ENCODE data around the gene INKA1.

The INKA1 gene

DNA sequence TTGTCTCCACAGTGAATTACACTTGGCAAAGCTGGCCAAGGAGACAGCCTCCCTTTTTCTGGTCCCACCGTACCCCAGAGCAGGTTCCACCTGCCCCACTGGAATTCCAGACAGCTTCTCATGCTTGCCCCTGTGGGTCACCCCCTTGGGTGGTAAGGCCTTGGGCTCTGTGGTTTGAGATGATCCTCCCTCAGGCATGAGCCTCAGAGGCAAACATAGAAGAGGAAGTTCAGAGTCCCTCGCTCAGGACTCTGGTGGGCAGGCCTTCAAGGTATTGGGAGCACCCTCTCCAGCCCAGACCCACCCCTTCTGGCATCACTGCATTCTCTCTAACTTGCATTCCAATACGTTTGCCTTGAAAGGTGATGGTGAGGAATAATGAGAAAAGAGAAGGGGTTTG, 28.3 kb downstream of the INKA1 start:
- Histone ChIP-seq H3K36me3 (ENCODE audit: control insufficient read depth, insufficient read depth, low read length) (peaks cover 44% of the 10 kb centered on the region), H3K4me1 (ENCODE audit: control insufficient read depth, insufficient read depth, low read length) (no peaks in the 10 kb centered on the region), H3K9ac (ENCODE audit: low read depth, low read length) (no peak overlapping the region), H3K9me3 (ENCODE audit: control insufficient read depth, insufficient read depth, low read length) (no peaks in the 10 kb centered on the region), H3K27me3 (ENCODE audit: control insufficient read depth, insufficient read depth, low read length) (no peaks in the 10 kb centered on the region), H3K4me3 (ENCODE audit: low read depth, low read length) (no peak overlapping the region)

DNA sequence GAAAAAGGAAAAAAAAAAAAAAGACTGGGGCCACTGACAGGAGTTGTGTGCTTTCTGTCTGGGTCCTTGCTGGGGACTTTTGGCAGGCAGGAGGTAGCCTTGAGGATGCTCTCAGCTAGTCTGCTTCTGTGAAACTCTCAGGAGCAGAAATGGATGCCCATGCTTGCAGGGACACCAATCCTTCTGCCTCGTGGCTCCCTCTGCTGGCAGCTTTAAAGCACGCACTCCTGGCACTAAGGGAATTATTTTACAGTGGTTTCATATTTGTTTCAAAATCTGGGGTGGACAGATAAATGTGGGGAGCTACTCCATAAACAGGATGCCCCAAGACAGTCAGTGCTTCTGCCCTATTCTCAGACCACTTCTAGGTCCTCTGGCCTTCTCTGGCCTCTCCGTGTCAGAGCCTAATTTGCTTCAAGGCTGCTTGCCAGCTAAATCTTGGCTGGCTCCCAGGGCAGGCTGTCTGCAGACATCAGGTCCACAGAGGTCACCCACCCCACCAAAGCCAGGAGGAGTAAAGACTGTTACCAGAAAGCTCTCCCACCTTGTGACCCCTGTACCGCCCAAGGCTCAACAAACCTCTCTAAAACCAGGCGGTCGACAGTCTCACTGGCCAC, 36.2 kb downstream of the INKA1 start:
- no peaks in the 10 kb centered on the region for H3K27me3 ChIP-seq (ENCODE audit: control insufficient read depth, insufficient read depth, low read length)
- H3K9ac ChIP-seq (ENCODE audit: low read depth, low read length) = no peak overlapping the region
- H3K4me3 ChIP-seq (ENCODE audit: low read depth, low read length) = no peak overlapping the region
- no peaks in the 10 kb centered on the region for H3K9me3 ChIP-seq (ENCODE audit: control insufficient read depth, insufficient read depth, low read length)
- no peaks in the 10 kb centered on the region for H3K4me1 ChIP-seq (ENCODE audit: control insufficient read depth, insufficient read depth, low read length)
- H3K36me3 ChIP-seq (ENCODE audit: control insufficient read depth, insufficient read depth, low read length) = peaks cover 41% of the 10 kb centered on the region

DNA sequence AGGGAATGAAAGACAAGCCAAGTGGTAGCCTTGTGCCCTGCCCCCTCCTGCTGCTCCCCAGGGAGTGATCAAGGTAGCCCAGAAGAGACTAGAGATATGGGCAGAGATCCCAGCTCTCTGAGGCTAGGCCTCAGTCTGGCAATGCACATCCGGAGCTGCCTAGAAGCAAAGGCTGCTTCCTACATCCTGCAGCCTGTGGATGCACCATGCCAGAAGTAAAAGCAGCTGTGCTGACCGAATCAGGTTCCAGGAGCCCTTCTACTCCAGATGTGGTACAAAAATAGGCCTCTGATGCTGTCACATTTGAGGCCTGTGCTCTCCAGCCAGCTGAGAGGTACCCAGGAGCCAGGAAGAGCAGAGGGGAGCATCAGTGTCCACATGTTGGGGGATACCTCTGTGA, 37.3 kb downstream of the INKA1 start:
- peaks cover 37% of the 10 kb centered on the region for H3K36me3 ChIP-seq (ENCODE audit: control insufficient read depth, insufficient read depth, low read length)
- H3K4me3 ChIP-seq (ENCODE audit: low read depth, low read length) = no peak overlapping the region
- H3K9ac ChIP-seq (ENCODE audit: low read depth, low read length) = no peak overlapping the region

DNA sequence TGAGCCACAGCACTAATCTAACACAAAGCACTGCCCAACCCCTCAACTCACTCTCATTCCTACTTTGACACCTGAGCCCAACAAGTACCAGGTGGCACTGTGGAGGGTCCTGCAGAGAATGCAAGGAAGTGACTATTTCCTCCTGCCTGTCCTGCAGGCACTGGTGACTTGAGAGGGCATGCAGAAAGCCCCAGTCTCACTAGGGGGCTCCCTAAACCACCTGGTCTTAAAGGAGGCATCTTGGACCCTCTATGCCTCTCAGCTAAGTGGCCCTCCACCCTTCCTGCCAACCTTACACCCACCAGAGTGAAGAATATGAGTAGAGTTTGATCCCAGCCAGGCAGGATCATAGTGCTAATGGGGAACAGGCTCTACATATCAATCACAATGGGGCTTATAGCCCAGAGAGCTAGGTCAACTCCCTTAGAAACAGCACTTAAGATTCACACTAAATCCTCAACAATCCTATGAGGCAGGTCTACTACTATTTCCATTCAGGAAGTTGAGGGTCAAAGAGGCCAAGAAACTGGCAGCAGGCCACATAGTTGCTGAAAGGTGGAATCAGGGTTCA, 38.1 kb downstream of the INKA1 start:
- Histone ChIP-seq H3K4me3 (ENCODE audit: low read depth, low read length) (no peak overlapping the region), H3K9me3 (ENCODE audit: control insufficient read depth, insufficient read depth, low read length) (no peaks in the 10 kb centered on the region), H3K4me1 (ENCODE audit: control insufficient read depth, insufficient read depth, low read length) (no peaks in the 10 kb centered on the region), H3K27me3 (ENCODE audit: control insufficient read depth, insufficient read depth, low read length) (no peaks in the 10 kb centered on the region), H3K9ac (ENCODE audit: low read depth, low read length) (no peak overlapping the region), H3K36me3 (ENCODE audit: control insufficient read depth, insufficient read depth, low read length) (peaks cover 41% of the 10 kb centered on the region)

More for the DNA sequence above, 37.3 kb downstream of the INKA1 start:
- Histone ChIP-seq H3K4me1 (ENCODE audit: control insufficient read depth, insufficient read depth, low read length) (no peaks in the 10 kb centered on the region), H3K9me3 (ENCODE audit: control insufficient read depth, insufficient read depth, low read length) (no peaks in the 10 kb centered on the region), H3K27me3 (ENCODE audit: control insufficient read depth, insufficient read depth, low read length) (no peaks in the 10 kb centered on the region)

DNA sequence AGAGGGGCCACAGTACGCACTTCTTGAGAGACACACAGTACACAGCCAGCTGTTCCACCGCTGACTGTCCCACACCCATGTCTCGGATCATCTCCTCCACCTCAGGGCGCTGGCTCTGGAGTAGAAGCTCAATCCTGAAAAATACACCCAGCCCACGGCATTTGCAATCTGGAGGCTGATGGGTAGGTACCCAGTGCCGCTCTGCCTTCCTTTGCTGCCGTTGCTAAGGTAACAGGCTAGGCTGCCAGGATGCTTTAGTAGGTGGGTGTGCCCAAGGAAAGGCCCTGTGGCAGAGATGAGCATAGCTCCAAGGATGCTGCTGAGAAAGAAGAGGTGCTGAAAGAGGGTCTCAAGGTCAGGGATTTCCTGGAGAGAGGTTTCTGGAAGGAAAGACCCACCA, 38.7 kb downstream of the INKA1 start:
- Histone ChIP-seq H3K4me1 (ENCODE audit: control insufficient read depth, insufficient read depth, low read length) (no peaks in the 10 kb centered on the region), H3K4me3 (ENCODE audit: low read depth, low read length) (no peak overlapping the region), H3K9ac (ENCODE audit: low read depth, low read length) (no peak overlapping the region), H3K27me3 (ENCODE audit: control insufficient read depth, insufficient read depth, low read length) (no peaks in the 10 kb centered on the region), H3K36me3 (ENCODE audit: control insufficient read depth, insufficient read depth, low read length) (peaks cover 36% of the 10 kb centered on the region), H3K9me3 (ENCODE audit: control insufficient read depth, insufficient read depth, low read length) (no peaks in the 10 kb centered on the region)

DNA sequence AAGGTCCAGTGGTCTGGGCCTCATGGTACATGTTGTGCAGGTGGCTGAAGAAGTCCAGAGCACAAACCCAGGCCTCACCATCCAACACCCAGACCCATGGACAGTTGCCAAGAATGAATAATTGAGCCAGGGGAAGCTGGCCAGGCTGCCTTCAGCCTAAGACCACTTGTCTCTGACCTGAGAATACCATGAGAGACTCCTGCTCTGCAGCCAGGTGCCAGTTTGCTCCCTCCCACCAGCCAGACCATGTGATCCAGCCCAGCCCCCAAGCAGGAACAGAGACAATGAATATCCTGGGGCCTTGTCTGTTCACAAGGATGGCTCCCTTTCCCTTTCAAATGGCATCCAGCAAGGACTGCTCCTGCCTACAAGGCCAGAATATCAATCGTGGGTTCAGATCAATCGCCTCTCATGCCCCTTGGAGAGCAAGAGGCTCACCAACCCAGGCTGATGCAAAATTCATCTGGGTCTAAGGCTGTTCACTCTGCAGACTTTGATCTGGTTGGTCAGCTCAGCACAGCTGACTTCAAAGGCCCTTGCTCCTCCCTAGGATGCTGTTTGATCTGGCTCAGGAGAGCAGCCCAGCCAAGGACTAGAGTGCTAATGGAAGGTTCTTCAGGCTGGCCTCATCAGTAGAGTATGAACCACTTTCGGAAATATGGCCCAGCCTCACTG, 39.9 kb downstream of the INKA1 start:
- Histone ChIP-seq H3K4me1 (ENCODE audit: control insufficient read depth, insufficient read depth, low read length) (no peaks in the 10 kb centered on the region), H3K9me3 (ENCODE audit: control insufficient read depth, insufficient read depth, low read length) (no peaks in the 10 kb centered on the region), H3K9ac (ENCODE audit: low read depth, low read length) (no peak overlapping the region), H3K36me3 (ENCODE audit: control insufficient read depth, insufficient read depth, low read length) (peaks cover 32% of the 10 kb centered on the region), H3K4me3 (ENCODE audit: low read depth, low read length) (no peak overlapping the region), H3K27me3 (ENCODE audit: control insufficient read depth, insufficient read depth, low read length) (no peaks in the 10 kb centered on the region)

DNA sequence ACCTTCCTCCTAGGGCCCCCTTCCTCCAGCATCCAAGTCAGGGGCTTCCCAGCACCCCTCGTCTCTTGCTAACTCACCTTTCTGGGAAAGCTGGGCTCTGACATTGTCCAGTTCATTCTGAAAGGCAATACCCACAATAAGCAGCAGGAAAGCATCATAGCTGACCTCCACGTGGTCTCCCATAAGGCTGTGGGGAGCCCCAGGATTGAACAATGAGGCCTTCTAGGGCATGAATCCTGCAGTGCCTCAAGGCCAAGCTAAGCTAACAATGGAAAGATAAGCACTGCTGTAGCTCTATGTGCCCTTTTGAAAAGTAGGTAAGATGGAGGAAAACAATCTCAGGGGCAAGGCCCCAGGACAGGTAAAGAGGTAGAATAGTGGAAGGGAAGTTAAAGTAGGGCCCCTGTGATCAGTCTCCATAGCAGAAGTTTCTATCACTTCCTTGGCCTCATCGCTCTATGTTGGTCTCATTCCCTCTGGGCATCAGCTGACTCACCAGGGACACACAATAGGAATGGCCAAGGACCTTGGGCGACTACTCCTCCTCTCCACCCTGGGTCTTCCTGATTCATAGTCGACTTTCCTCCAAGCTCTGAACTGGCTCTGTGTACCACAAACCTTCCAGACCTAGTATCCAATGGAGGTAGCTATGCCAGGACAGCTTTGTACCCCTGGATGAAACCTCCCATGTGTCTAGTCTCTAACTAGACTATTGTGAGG, 41.6 kb downstream of the INKA1 start:
- Histone ChIP-seq H3K9me3 (ENCODE audit: control insufficient read depth, insufficient read depth, low read length) (no peaks in the 10 kb centered on the region), H3K9ac (ENCODE audit: low read depth, low read length) (no peak overlapping the region), H3K4me1 (ENCODE audit: control insufficient read depth, insufficient read depth, low read length) (no peaks in the 10 kb centered on the region), H3K4me3 (ENCODE audit: low read depth, low read length) (no peak overlapping the region), H3K36me3 (ENCODE audit: control insufficient read depth, insufficient read depth, low read length) (peaks cover 23% of the 10 kb centered on the region), H3K27me3 (ENCODE audit: control insufficient read depth, insufficient read depth, low read length) (no peaks in the 10 kb centered on the region)

DNA sequence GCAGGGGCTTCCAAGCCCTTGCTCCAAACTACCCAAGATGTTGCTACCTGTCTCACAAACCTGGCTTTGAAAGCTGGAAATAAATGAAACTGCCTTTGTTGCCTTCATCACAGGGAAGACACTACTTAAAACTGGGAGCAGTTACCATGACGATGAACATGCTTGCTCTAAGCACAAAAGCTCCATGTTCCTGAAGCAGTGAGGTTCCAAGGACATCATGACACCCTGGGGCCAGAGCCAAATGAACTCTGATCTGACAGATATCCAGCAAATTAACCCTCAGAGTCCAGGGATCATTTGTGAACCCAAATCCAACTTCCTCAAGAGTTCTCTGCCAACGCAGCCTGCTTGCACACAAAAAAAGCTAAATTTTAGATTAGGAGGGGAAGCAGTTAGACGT, 42.6 kb downstream of the INKA1 start:
- H3K4me1 ChIP-seq (ENCODE audit: control insufficient read depth, insufficient read depth, low read length) = no peaks in the 10 kb centered on the region
- no peaks in the 10 kb centered on the region for H3K27me3 ChIP-seq (ENCODE audit: control insufficient read depth, insufficient read depth, low read length)
- no peak overlapping the region for H3K4me3 ChIP-seq (ENCODE audit: low read depth, low read length)
- peaks cover 22% of the 10 kb centered on the region for H3K36me3 ChIP-seq (ENCODE audit: control insufficient read depth, insufficient read depth, low read length)
- H3K9me3 ChIP-seq (ENCODE audit: control insufficient read depth, insufficient read depth, low read length) = no peaks in the 10 kb centered on the region
- H3K9ac ChIP-seq (ENCODE audit: low read depth, low read length) = no peak overlapping the region
